Heart left ventricle (tissue), 16 donors: ENCODE measurements around the gene KAT8. TPM values are rescaled to one million over a fixed set of nuclear protein-coding genes. Genes with fewer than 3 reads are reported as not detected.

Source experiments
- ATAC-seq, 4 donors: fragments of 200-7000 bp; cut with Tn5 transposase; one replicate each; pipeline ENCODE4 v1.9.1; 2020 to 2022; ENCODE audit warnings: moderate library complexity in 4 of 4, mild to moderate bottlenecking in 3 of 4, moderate number of reproducible peaks in 1 of 4
- DNase-seq, 5 donors: peaks; one replicate each; pipeline ENCODE4 v3.0.0-alpha.2; 2020
- H3K27ac ChIP-seq, 12 donors: fragments of 200-600 bp; sonication (generic) in 4 of 12; one replicate each; pipeline versions ENCODE4 v1.5.0 to v1.8.0; 2016 to 2022; ENCODE audit warnings: mild to moderate bottlenecking in 2 of 12
- H3K27me3 ChIP-seq, 9 donors: fragments of 200-600 bp; sonication (generic) in 2 of 9; one replicate each; pipeline versions ENCODE4 v1.5.1 to v1.8.0; 2016 to 2022; ENCODE audit warnings: mild to moderate bottlenecking in 3 of 9
- H3K36me3 ChIP-seq, 9 donors: fragments of 200-600 bp; sonication (generic) in 2 of 9; one replicate each; pipeline versions ENCODE4 v1.5.0 to v1.8.0; 2018 to 2022; ENCODE audit warnings: mild to moderate bottlenecking in 2 of 9
- H3K4me1 ChIP-seq, 12 donors: fragments of 200-600 bp; sonication (generic) in 4 of 12; one replicate each; pipeline versions ENCODE4 v1.5.0 to v1.8.0; 2016 to 2022; ENCODE audit warnings: mild to moderate bottlenecking in 3 of 12
- H3K4me3 ChIP-seq, 12 donors: fragments of 200-600 bp; sonication (generic) in 4 of 12; one replicate each; pipeline versions ENCODE4 v1.5.0 to v1.8.0; 2017 to 2022; ENCODE audit warnings: mild to moderate bottlenecking in 9 of 12, moderate library complexity in 4 of 12
- H3K9me3 ChIP-seq, 12 donors: fragments of 200-600 bp; sonication (generic) in 4 of 12; one replicate each; pipeline versions ENCODE4 v1.5.0 to v1.8.0; 2016 to 2022; ENCODE audit warnings: mild to moderate bottlenecking in 1 of 12
- POLR2A ChIP-seq, 2 donors: fragments of 450-650 bp; IDR thresholded peaks; one replicate each; pipeline ENCODE4 v1.6.1; 2017; ENCODE audit warnings: antibody characterized with exemption in 2 of 2, mild to moderate bottlenecking in 2 of 2, moderate library complexity in 2 of 2
- WGBS, 4 donors: extraction: QIAGEN DNeasy Blood & Tissue Kit in 2 of 4; methylation state at CpG; one replicate each; pipeline versions ENCODE4 v1.1.5 to v1.1.7; 2013 to 2018; 5-methylcytosine and 5-hydroxymethylcytosine counted together
- intact Hi-C, 10 donors: fragments of 100-400 bp; cut with DNase I; formaldehyde crosslinking; loops; one replicate each; pipeline versions ENCODE4 v1.11.1 to v1.14.2; 2022
- polyA plus RNA-seq, 2 donors: library from polyadenylated mRNA; stranded (reverse); fragments of 200-250 nt; gene quantifications; one replicate each; pipeline ENCODE4 v1.2.3, GENCODE V29; 2013
- total RNA-seq, 9 donors: library from RNA; depleted of rRNA in 2 of 9; stranded (reverse); fragments of >200 nt in 2 of 9; fragmentation: NEBNext Ultra II Directional in 3 of 9; extraction: Animal tissue kit (Norgen Biotek cat#: 25700) in 3 of 9; gene quantifications; one replicate each; pipeline versions ENCODE4 v1.1.0 to v1.2.4, GENCODE V29; 2016 to 2023
- TF ChIP-seq, protein P1 (sequence below), 12 donors: fragments of 200-600 bp; sonication (generic) in 4 of 12; IDR thresholded peaks; one replicate each; pipeline versions ENCODE4 v1.5.0 to v1.8.0; 2018 to 2022; ENCODE audit warnings: antibody characterized with exemption in 12 of 12, mild to moderate bottlenecking in 5 of 12
- donor health status: ischemic (EF 13 %, LVEDD 7.1; RV severe dilation, severe dysfunction).
- donor health status: healthy with polysubstance abuse.
- donor health status: DM: no; HTN: yes; CAD: no.
- donor health status: DM: no; HTN: no; CAD: no.
- donor health status: ischemic (EF 25% LVEDD 6.9; RV normal size, moderate dysfunction).
- donor health status: ischemic (EF 25% LVEDD 5.7; RV mildly dilated, moderate dysfunction).
- donor health status: healthy.
- donor health status: DM: yes; HTN: yes; CAD: no.
- donor health status: ischemic (EF 35%, LVEDD 5.7; RV mildly dilated, moderate dysfunction).
- donor health status: nonischemic (EF 11% LVEDD 7.7; RV severe dilation, severe dysfunction).
- donor health status: DM: yes; HTN: yes; CAD: no.
- donor health status: PGD.
- donor health status: ischemic (EF 29% LVEDD 5.4; RV normal size, mild dysfunction).
- donor health status: nonischemic (EF 23%, LVEDD 6.1; RV moderate dilation, normal function).

Gene KAT8
- total and polyA plus RNA-seq, 11 donors = 52.8 to 83.2 (median 64.7) TPM

DNA sequence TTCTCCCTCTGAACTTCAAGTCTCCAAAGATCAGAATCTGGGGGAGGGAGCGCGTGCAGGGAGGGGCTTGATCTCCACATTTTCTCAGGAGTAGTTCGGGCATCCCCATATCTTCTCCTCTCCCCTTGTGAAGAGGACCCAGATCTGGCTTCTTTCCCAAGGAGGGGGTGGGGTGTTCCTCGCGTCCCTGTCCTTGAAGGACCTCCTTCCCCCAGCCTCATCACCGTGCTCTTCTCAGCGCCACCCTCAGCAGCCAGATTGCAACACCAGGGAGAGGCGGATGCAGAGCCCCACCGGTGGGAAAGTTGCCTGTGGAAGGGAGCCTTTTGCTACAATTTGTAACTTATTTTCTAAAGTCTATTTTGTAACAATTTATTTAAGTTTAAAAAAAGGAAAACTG, 34.4 kb upstream of the KAT8 start:
- TF ChIP-seq, protein P1, sequence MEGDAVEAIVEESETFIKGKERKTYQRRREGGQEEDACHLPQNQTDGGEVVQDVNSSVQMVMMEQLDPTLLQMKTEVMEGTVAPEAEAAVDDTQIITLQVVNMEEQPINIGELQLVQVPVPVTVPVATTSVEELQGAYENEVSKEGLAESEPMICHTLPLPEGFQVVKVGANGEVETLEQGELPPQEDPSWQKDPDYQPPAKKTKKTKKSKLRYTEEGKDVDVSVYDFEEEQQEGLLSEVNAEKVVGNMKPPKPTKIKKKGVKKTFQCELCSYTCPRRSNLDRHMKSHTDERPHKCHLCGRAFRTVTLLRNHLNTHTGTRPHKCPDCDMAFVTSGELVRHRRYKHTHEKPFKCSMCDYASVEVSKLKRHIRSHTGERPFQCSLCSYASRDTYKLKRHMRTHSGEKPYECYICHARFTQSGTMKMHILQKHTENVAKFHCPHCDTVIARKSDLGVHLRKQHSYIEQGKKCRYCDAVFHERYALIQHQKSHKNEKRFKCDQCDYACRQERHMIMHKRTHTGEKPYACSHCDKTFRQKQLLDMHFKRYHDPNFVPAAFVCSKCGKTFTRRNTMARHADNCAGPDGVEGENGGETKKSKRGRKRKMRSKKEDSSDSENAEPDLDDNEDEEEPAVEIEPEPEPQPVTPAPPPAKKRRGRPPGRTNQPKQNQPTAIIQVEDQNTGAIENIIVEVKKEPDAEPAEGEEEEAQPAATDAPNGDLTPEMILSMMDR (IDR thresholded peaks at IDR 0.05) = no peak
- TF ChIP-seq POLR2A (IDR thresholded peaks at IDR 0.05) = no peak
- H3K36me3 ChIP-seq = peaks cover 0 to 87% (median 60%) of the 10 kb centered on the region in 9 donors

DNA sequence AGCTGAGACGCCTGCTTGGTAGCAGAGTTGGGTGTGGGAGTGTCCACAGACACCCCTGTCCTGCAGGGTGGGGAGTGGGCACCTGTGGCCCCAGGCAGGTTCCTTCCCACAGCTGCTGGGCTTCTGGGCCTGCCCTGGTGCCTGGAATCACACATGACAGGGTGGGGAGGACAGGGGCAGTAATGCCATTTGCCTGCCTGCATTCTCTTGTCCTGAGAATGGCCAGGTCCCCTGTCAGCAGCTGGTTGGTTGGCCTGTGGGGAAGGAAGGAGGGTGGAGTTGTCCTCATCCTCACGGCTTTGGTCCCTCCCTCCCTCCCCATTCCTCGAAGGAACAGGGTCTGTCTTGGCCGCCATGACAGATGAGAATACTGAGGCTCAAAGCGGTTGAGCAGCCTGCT, 33.9 kb upstream of the KAT8 start:
- peaks cover 0 to 24% (median 0%) of the 10 kb centered on the region in 12 donors for H3K4me1 ChIP-seq
- TF ChIP-seq, protein P1 (IDR thresholded peaks at IDR 0.05) = no peak
- TF ChIP-seq POLR2A (IDR thresholded peaks at IDR 0.05) = no peak
- no peak for ATAC-seq
- intact Hi-C loops = no loop called here
- H3K27ac ChIP-seq = no peak overlapping the region
- H3K9me3 ChIP-seq = no peaks in the 10 kb centered on the region
- 65 to 72% (median 68%) methylated on average over 4 to 5 of the region's 5 CpGs for WGBS, 4 donors
- peaks cover 0 to 82% (median 56%) of the 10 kb centered on the region in 9 donors for H3K36me3 ChIP-seq
- no peaks in the 10 kb centered on the region for H3K27me3 ChIP-seq
- H3K4me3 ChIP-seq = no peak overlapping the region
- no peak for DNase-seq

More for the DNA sequence above, 34.4 kb upstream of the KAT8 start:
- H3K27me3 ChIP-seq = no peaks in the 10 kb centered on the region
- no peak overlapping the region for H3K27ac ChIP-seq
- H3K4me3 ChIP-seq = no peak overlapping the region
- peaks cover 0 to 24% (median 0%) of the 10 kb centered on the region in 12 donors for H3K4me1 ChIP-seq
- intact Hi-C loops = no loop called here
- 63 to 71% (median 66%) methylated on average over 6 to 9 of the region's 9 CpGs for WGBS, 4 donors
- H3K9me3 ChIP-seq = no peaks in the 10 kb centered on the region
- no peak for DNase-seq
- no peak for ATAC-seq

DNA sequence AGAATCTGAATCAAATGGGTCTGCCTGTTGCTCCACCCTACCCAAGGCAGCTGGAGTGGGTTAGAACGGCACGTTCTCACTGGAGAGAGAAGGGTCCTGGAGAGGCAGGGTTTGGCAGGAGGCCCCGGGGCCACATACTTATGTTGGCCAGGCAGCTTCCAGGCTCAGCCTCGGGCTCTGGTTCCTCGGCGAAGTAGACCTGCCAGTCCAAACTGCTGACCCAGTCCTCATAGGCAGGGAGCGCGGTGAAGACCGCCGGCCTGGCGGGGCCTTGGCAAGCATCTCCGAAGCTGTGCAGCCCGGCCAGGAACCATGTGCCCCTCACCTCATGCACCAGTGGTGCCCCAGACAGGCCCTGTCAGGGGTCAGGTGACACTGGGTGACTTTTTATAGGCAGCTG, 33.5 kb upstream of the KAT8 start:
- H3K27ac ChIP-seq = no peak overlapping the region
- H3K4me1 ChIP-seq = peaks cover 0 to 24% (median 0%) of the 10 kb centered on the region in 12 donors
- DNase-seq = no peak
- no peaks in the 10 kb centered on the region for H3K27me3 ChIP-seq
- no peak overlapping the region for H3K4me3 ChIP-seq
- no peaks in the 10 kb centered on the region for H3K9me3 ChIP-seq
- TF ChIP-seq, protein P1 (IDR thresholded peaks at IDR 0.05) = no peak
- TF ChIP-seq POLR2A (IDR thresholded peaks at IDR 0.05) = no peak
- peaks cover 0 to 79% (median 51%) of the 10 kb centered on the region in 9 donors for H3K36me3 ChIP-seq
- intact Hi-C loops = no loop called here
- 85 to 91% (median 90%) methylated on average over 4 to 13 of the region's 13 CpGs for WGBS, 4 donors
- ATAC-seq = no peak

DNA sequence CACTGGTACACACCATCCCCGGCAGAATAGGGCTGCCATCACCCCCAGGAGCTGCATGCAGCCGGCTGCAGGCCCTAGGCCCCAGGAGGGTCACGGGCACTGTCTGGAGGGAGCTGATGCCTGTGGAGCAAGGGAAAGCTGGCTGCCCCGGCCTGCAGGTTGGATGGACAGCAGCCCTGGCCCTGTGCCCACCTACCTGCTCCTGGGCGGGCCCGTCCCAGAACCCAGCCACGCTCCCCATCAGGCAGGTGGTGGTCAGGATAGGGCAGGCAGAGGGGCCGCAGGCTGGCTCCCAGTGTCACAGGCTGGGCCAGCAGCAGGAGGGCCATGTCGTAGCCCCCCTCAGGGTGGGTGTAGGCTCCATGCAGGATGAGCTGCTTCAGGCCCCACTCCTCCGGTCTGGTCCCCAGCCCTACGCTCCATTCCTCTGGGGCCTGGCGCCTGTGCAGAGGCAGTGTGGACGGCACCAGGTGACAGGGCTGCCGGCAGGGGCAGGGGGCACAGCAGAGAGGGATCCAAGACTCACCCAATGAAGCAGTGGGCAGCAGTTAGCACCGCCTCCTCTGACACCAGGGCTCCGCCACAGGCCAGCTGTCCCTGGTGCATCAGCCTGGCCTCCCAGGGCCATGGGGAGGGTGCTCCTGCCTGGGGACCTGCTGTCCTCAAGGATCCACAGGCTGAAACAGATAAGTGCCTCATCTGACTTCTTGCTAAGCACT, 32.7 kb upstream of the KAT8 start:
- H3K27ac ChIP-seq = no peak overlapping the region
- intact Hi-C loops = no loop called here
- peaks cover 0 to 24% (median 0%) of the 10 kb centered on the region in 12 donors for H3K4me1 ChIP-seq
- ATAC-seq (peak in 1 of 4 donors; percentile 4), DNase-seq (no peak)
- no peak for TF ChIP-seq POLR2A (IDR thresholded peaks at IDR 0.05)
- TF ChIP-seq, protein P1 (IDR thresholded peaks at IDR 0.05) = no peak
- WGBS, 4 donors = 80 to 97% (median 90%) methylated on average over 1 to 16 of the region's 16 CpGs
- H3K27me3 ChIP-seq = no peaks in the 10 kb centered on the region
- H3K9me3 ChIP-seq = no peaks in the 10 kb centered on the region
- no peak overlapping the region for H3K4me3 ChIP-seq
- peaks cover 0 to 78% (median 44%) of the 10 kb centered on the region in 9 donors for H3K36me3 ChIP-seq
